Caki2 (cell line): ENCODE measurements around the gene EPAS1. TPM values are rescaled to one million over a fixed set of nuclear protein-coding genes. Genes with fewer than 3 reads are reported as not detected.

Experiments
- DNase-seq: peaks from one replicate; pipeline ENCODE4 v3.0.0-alpha.2; 2015; ENCODE audit warnings: low read depth
- in situ Hi-C: cut with HindIII; loops from 2 replicates; pipeline ENCODE4 v1.10.0; 2016; ENCODE audit warnings: low sequenced_read_pairs, low pct_unique_long_range_greater_than_20kb, mixed read lengths
- total RNA-seq: library from RNA; depleted of rRNA; stranded (reverse); fragments of >200 nt; shearing (Covaris generic); gene quantifications from 2 replicates; pipeline ENCODE4 v1.2.3, GENCODE V29; 2014; ENCODE audit warnings: low replicate concordance

Gene EPAS1
- total RNA-seq, 1 experiment from 2014 or later = 3.7 TPM

GRCh38 chr2:46331109-46331766, 34.0 kb downstream of the EPAS1 start:
- no peak for DNase-seq
- in situ Hi-C loops = no loop called here

- no peak for DNase-seq
Observed at GRCh38 chr2:46332686-46333281, 35.6 kb downstream of the EPAS1 start.

GRCh38 chr2:46333912-46334311, 36.7 kb downstream of the EPAS1 start:
- DNase-seq = no peak
- in situ Hi-C loops = no loop called here

More at GRCh38 chr2:46332686-46333281, 35.6 kb downstream of the EPAS1 start:
- in situ Hi-C loops = no loop called here

- no peak for DNase-seq
- in situ Hi-C loops = no loop called here
Observed at GRCh38 chr2:46334389-46335271, 37.4 kb downstream of the EPAS1 start.

GRCh38 chr2:46335391-46336282, 38.4 kb downstream of the EPAS1 start:
- DNase-seq = no peak
- in situ Hi-C loops = no loop called here

- in situ Hi-C loops = no loop called here
- DNase-seq = no peak
Observed at GRCh38 chr2:46336283-46336959, 39.2 kb downstream of the EPAS1 start.

DNA sequence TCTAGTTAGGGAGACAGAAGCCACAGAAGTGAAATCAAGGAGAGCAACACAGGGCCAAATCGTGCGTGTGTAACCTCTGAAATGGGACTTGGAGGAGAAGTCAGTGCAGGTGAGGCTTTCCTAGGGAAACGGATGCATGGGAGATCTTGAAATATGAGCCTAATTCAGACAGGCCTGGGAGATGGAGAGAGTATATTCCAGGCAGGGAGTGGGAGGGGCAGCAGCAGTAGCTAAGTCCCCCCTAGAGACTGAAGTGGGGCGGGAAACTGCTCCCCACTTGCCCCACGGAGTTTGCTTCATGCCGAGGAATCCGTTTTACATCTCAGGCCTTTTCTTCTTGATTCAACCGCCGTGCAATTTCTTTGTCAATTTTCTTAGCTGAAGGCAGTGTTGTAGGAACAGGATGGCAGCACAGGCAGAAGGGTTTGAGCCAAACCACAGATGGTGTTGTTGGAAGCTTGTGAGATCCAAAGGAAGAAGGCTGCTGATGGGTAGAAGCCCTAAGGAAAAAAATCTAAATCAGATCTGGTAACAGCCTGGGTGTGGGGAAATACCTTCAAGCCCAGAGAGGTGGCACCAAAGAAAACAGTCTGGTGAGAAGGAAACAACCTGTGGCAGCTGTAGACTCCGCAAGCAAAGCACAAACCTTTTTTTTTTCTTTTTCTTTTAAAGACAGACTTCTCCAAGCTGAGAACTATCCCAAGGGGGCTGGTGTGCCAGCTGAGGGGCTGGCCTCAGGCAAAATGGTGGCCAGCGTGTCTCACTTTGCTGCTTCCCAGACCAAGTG, 40.2 kb downstream of the EPAS1 start:
- in situ Hi-C loops = no loop called here
- no peak for DNase-seq

- in situ Hi-C loops = no loop called here
- no peak for DNase-seq
Observed at GRCh38 chr2:46338674-46339073, 41.5 kb downstream of the EPAS1 start.

DNA sequence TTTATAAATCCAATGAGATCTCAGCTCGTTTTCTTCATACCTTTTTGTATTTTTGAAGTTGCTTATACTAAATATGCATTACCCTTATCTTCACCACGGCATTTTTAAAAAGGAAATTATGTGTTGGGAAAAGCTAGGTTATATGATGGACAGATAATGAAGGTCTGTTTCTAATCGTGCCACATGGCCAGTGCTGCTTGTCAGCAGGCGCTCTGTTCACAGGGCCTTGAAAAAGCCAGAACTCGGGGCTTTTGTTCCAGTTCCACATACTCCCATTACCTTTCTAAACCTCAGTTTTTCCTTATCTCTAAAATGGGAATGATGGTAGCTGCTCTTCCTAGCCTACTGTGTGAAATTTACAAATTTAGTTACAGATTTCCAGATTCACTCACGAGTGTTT, 42.0 kb downstream of the EPAS1 start:
- in situ Hi-C loops = no loop called here
- no peak for DNase-seq

DNA sequence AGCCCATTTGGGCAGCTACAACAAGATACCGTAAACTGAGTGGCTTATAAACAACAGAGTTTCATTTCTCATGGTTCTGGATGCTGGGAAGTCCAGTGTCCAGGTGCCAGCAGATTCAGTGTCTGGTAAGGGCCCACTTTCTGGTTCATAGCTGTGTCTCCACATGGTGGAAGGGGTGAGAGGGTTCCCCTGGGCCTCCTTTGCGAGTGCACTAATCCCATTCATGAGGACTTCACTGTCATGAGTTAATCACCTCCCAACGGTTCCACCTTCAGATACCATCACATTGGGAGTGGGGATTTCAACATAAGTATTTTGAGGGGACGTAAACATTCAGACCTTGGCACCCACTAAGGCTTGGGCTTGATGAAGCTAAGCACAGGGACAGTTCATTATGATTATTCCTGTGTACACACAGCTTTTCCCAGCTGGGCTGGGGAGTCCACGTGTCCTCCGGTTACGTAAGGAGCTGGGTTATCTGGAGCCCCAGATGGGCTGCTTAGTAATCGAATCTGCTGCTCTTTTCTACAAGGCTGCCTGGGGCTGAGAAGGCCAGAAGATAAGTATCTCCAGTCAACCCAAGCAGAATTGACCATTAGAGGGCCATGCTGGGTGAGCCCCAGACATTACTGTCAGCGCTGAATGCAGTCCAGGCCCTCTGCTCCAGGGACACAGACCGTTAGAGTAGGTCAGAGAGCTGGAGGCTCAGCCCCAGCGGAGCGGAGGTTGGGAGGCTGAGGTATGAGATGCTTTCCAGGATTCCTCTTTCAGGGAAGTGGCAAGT, 42.7 kb downstream of the EPAS1 start:
- DNase-seq = no peak

GRCh38 chr2:46340740-46341420, 43.7 kb downstream of the EPAS1 start:
- DNase-seq = no peak
- in situ Hi-C loops = no loop called here

More for the DNA sequence above, 42.7 kb downstream of the EPAS1 start:
- in situ Hi-C loops = no loop called here

DNA sequence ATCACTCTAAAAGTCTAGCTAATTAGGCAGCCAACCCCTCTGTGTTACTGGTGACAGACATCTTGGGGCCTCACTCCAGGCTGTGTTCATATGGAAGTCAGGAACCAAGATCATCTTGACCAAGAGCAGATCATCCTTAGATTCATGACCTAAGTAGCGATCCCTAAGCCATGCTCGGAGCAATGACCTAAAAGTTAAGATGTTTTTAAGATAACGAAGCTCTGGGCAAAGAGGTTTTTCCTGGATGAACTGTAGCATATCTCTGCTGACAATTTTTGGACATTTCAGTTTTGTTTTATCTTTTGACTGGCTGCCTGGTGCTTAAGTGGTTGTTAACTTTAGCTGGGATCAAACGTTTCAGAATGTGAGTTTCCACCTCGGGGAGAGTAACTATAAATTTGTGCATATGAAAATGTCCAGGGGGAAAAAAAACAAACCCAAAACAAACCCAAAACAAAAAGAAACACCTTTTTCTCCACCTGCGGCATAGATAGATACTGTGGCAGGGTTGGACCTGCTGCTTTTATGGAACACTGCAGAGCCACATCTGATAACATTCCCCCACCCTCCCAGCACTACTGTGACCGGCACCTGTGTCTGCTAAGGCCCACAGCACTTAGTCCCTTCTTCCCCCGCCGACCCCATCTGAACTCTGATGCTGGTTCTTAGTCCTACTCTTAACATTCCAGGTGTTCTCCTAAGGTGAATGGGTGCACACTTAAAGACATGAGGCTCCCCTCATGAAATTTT, 45.5 kb downstream of the EPAS1 start:
- no peak for DNase-seq
- in situ Hi-C loops = no loop called here

DNA sequence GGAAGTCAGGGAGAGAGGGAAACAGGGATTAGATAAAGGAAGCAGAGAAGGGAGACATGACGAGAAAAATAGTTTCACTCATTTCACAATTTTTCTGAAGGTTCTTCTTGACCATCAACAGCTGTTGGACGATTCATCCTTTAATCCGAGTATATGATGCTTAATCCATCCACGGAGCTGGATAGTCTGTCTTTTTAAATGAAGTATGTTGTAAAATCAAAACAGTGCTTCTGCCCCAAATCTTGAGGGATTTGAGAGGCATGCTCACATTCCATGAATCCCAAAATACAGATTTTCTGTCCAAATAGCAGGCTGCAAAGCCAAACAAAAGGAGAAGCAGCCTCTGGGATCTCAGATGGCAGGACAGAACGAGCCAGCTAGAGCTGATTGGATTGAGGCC, 47.5 kb downstream of the EPAS1 start:
- DNase-seq = no peak
- in situ Hi-C loops = no loop called here

GRCh38 chr2:46345775-46346174, 48.6 kb downstream of the EPAS1 start:
- no peak for DNase-seq
- in situ Hi-C loops = no loop called here

GRCh38 chr2:46346719-46347118, 49.5 kb downstream of the EPAS1 start:
- in situ Hi-C loops = no loop called here
- no peak for DNase-seq
